Lower lobe of right lung (tissue), 2 donors: Measurements from ENCODE around the gene ELAVL3. TPM values are rescaled to one million over a fixed set of nuclear protein-coding genes. Genes with fewer than 3 reads are reported as not detected.

Source experiments
- ATAC-seq, 2 donors: fragments of 200-7000 bp; cut with Tn5 transposase; one replicate each; pipeline ENCODE4 v1.9.1; 2020 to 2022; ENCODE audit warnings: mild to moderate bottlenecking in 2 of 2, moderate library complexity in 2 of 2
- DNase-seq: peaks from one replicate; pipeline ENCODE4 v3.0.0-alpha.2; 2020
- H3K27ac ChIP-seq: fragments of 200-600 bp; one replicate; pipeline ENCODE4 v1.8.0; 2022
- H3K27me3 ChIP-seq: fragments of 200-600 bp; one replicate; pipeline ENCODE4 v1.8.0; 2022; ENCODE audit warnings: low read depth
- H3K36me3 ChIP-seq: fragments of 200-600 bp; one replicate; pipeline ENCODE4 v1.8.0; 2022; ENCODE audit warnings: mild to moderate bottlenecking
- H3K4me1 ChIP-seq: fragments of 200-600 bp; one replicate; pipeline ENCODE4 v1.8.0; 2022
- H3K4me3 ChIP-seq: fragments of 200-600 bp; one replicate; pipeline ENCODE4 v1.8.0; 2022; ENCODE audit warnings: mild to moderate bottlenecking
- H3K9me3 ChIP-seq: fragments of 200-600 bp; one replicate; pipeline ENCODE4 v1.8.0; 2022
- CTCF ChIP-seq: fragments of 200-600 bp; IDR thresholded peaks from one replicate; pipeline ENCODE4 v1.8.0; 2022; ENCODE audit warnings: antibody characterized with exemption, mild to moderate bottlenecking
- intact Hi-C: fragments of 100-400 bp; cut with DNase I; formaldehyde crosslinking; loops from one replicate; pipeline ENCODE4 v1.11.0; 2022
- total RNA-seq: library from RNA; stranded (reverse); fragmentation: NEBNext Ultra II Directional; extraction: Animal tissue kit (Norgen Biotek cat#: 25700); gene quantifications from one replicate; pipeline ENCODE4 v1.2.1, GENCODE V29; 2021
- donor health status: DM: no; HTN: yes; CAD: no; lungs with severe emphysema.

The ELAVL3 gene
- total RNA-seq, 1 donor from 2014 or later = not detected

GRCh38 chr19:11496391-11497163 is 15.7 kb upstream of the ELAVL3 start:
- Histone ChIP-seq H3K27ac (no peak overlapping the region), H3K4me3 (no peak overlapping the region), H3K4me1 (no peaks in the 10 kb centered on the region), H3K36me3 (peaks cover 42% of the 10 kb centered on the region), H3K27me3 (no peaks in the 10 kb centered on the region), H3K9me3 (no peaks in the 10 kb centered on the region)
- intact Hi-C loops = no loop called here
- ATAC-seq (peak; percentile 72 to 76), DNase-seq (peak; percentile 72)
- peak; percentile 69 for TF ChIP-seq CTCF

- H3K27ac ChIP-seq = no peak overlapping the region
- no peak for ATAC-seq
- no peaks in the 10 kb centered on the region for H3K27me3 ChIP-seq
- no peak for TF ChIP-seq CTCF
- H3K4me3 ChIP-seq = no peak overlapping the region
- DNase-seq = no peak
- H3K36me3 ChIP-seq = peaks cover 42% of the 10 kb centered on the region
- H3K9me3 ChIP-seq = no peaks in the 10 kb centered on the region
- intact Hi-C loops = no loop called here
- H3K4me1 ChIP-seq = no peaks in the 10 kb centered on the region
These were observed 15.0 kb upstream of the ELAVL3 start for GRCh38 chr19:11495885-11496284.

- Histone ChIP-seq H3K36me3 (peaks cover 42% of the 10 kb centered on the region), H3K27ac (no peak overlapping the region), H3K27me3 (no peaks in the 10 kb centered on the region), H3K4me3 (no peak overlapping the region), H3K4me1 (no peaks in the 10 kb centered on the region), H3K9me3 (no peaks in the 10 kb centered on the region)
- no peak for DNase-seq
- TF ChIP-seq CTCF = no peak
- intact Hi-C loops = no loop called here
- no peak for ATAC-seq
These were observed 14.6 kb upstream of the ELAVL3 start for GRCh38 chr19:11495481-11495880.

GRCh38 chr19:11494634-11495285 is 13.9 kb upstream of the ELAVL3 start:
- DNase-seq (no peak), ATAC-seq (no peak)
- no peaks in the 10 kb centered on the region for H3K4me1 ChIP-seq
- H3K27me3 ChIP-seq = no peaks in the 10 kb centered on the region
- no peak for TF ChIP-seq CTCF
- intact Hi-C loops = no loop called here
- no peak overlapping the region for H3K4me3 ChIP-seq
- peaks cover 45% of the 10 kb centered on the region for H3K36me3 ChIP-seq
- no peak overlapping the region for H3K27ac ChIP-seq
- no peaks in the 10 kb centered on the region for H3K9me3 ChIP-seq

GRCh38 chr19:11489378-11489777 is 8.5 kb upstream of the ELAVL3 start:
- Histone ChIP-seq H3K4me3 (no peak overlapping the region), H3K4me1 (no peaks in the 10 kb centered on the region), H3K9me3 (no peaks in the 10 kb centered on the region), H3K27ac (no peak overlapping the region), H3K36me3 (peaks cover 37% of the 10 kb centered on the region), H3K27me3 (no peaks in the 10 kb centered on the region)
- no peak for DNase-seq
- ATAC-seq = no peak
- no peak for TF ChIP-seq CTCF
- intact Hi-C loops = no loop called here
